Measurements from ENCODE around the gene PDE4A. TPM values are rescaled to one million over a fixed set of nuclear protein-coding genes. Genes with fewer than 3 reads are reported as not detected.

The PDE4A gene
- total and polyA plus RNA-seq, 2 donors (not counting 1 experiment from before 2014, with no cell fraction given), result 3.6 to 4.1 TPM

- H3K4me2 ChIP-seq (ENCODE audit: extremely low read depth, insufficient read depth, low read length), result no peak overlapping the region
- DNase-seq (ENCODE audit: low read depth in 2 of 2), result no peak
- no peaks in the 10 kb centered on the region for H3K79me2 ChIP-seq (ENCODE audit: control insufficient read depth, insufficient read depth, low read length)
- no peak overlapping the region for H3K27ac ChIP-seq (ENCODE audit: insufficient read depth, low read length)
- H3K9ac ChIP-seq (ENCODE audit: insufficient read depth, low read length), result no peak overlapping the region
- H2AFZ ChIP-seq (ENCODE audit: low read length), result no peak overlapping the region
- H3K4me1 ChIP-seq (ENCODE audit: control insufficient read depth, extremely low read depth, insufficient read depth, low read length), result no peaks in the 10 kb centered on the region
- TF ChIP-seq CTCF (conservative IDR thresholded peaks at IDR 0.05 in 1 of 2, IDR thresholded peaks at IDR 0.05 in 1 of 2; ENCODE audit: low read depth in 1 of 2, low read length in 2 of 2) (no peak), EZH2 (IDR thresholded peaks at IDR 0.05; ENCODE audit: low read length, missing control alignments) (no peak)
- no peak overlapping the region for H3K4me3 ChIP-seq (replicated peaks in 1 of 4; ENCODE audit: control extremely low read depth in 1 of 4, insufficient read depth in 1 of 4, low read depth in 3 of 4, low read length in 4 of 4)
- no peaks in the 10 kb centered on the region for H3K27me3 ChIP-seq (ENCODE audit: control insufficient read depth, insufficient read depth, low read length)
- H3K9me3 ChIP-seq (ENCODE audit: control insufficient read depth, insufficient read depth, low read depth, low read length), result no peaks in the 10 kb centered on the region
- no peaks in the 10 kb centered on the region for H4K20me1 ChIP-seq (ENCODE audit: control insufficient read depth, extremely low read depth, insufficient read depth, low read length)
- peaks cover 6% of the 10 kb centered on the region for H3K36me3 ChIP-seq (ENCODE audit: control insufficient read depth, insufficient read depth, low read length)
These were observed 42.2 kb downstream of the PDE4A start for GRCh38 chr19:10462557-10462956.

- no peak overlapping the region for H2AFZ ChIP-seq (ENCODE audit: low read length)
- H3K27me3 ChIP-seq (ENCODE audit: control insufficient read depth, insufficient read depth, low read length), result no peaks in the 10 kb centered on the region
- TF ChIP-seq CTCF (conservative IDR thresholded peaks at IDR 0.05 in 1 of 2, IDR thresholded peaks at IDR 0.05 in 1 of 2; ENCODE audit: low read depth in 1 of 2, low read length in 2 of 2) (no peak), EZH2 (IDR thresholded peaks at IDR 0.05; ENCODE audit: low read length, missing control alignments) (no peak)
- H3K9me3 ChIP-seq (ENCODE audit: control insufficient read depth, insufficient read depth, low read depth, low read length), result no peaks in the 10 kb centered on the region
- no peak overlapping the region for H3K27ac ChIP-seq (ENCODE audit: insufficient read depth, low read length)
- no peaks in the 10 kb centered on the region for H3K79me2 ChIP-seq (ENCODE audit: control insufficient read depth, insufficient read depth, low read length)
- H3K4me2 ChIP-seq (ENCODE audit: extremely low read depth, insufficient read depth, low read length), result no peak overlapping the region
- H3K4me1 ChIP-seq (ENCODE audit: control insufficient read depth, extremely low read depth, insufficient read depth, low read length), result no peaks in the 10 kb centered on the region
- H3K9ac ChIP-seq (ENCODE audit: insufficient read depth, low read length), result no peak overlapping the region
- no peaks in the 10 kb centered on the region for H4K20me1 ChIP-seq (ENCODE audit: control insufficient read depth, extremely low read depth, insufficient read depth, low read length)
- H3K36me3 ChIP-seq (ENCODE audit: control insufficient read depth, insufficient read depth, low read length), result peaks cover 6% of the 10 kb centered on the region
- DNase-seq (ENCODE audit: low read depth in 2 of 2), result no peak
- no peak overlapping the region for H3K4me3 ChIP-seq (replicated peaks in 1 of 4; ENCODE audit: control extremely low read depth in 1 of 4, insufficient read depth in 1 of 4, low read depth in 3 of 4, low read length in 4 of 4)
These were observed 44.1 kb downstream of the PDE4A start for GRCh38 chr19:10464456-10464855.

GRCh38 chr19:10467104-10467706 is 46.9 kb downstream of the PDE4A start:
- no peaks in the 10 kb centered on the region for H3K79me2 ChIP-seq (ENCODE audit: control insufficient read depth, insufficient read depth, low read length)
- H4K20me1 ChIP-seq (ENCODE audit: control insufficient read depth, extremely low read depth, insufficient read depth, low read length), result no peaks in the 10 kb centered on the region
- no peak overlapping the region for H2AFZ ChIP-seq (ENCODE audit: low read length)
- H3K4me3 ChIP-seq (replicated peaks in 1 of 4; ENCODE audit: control extremely low read depth in 1 of 4, insufficient read depth in 1 of 4, low read depth in 3 of 4, low read length in 4 of 4), result no peak overlapping the region
- no peak for DNase-seq (ENCODE audit: low read depth in 2 of 2)
- no peaks in the 10 kb centered on the region for H3K9me3 ChIP-seq (ENCODE audit: control insufficient read depth, insufficient read depth, low read depth, low read length)
- no peak overlapping the region for H3K9ac ChIP-seq (ENCODE audit: insufficient read depth, low read length)
- H3K36me3 ChIP-seq (ENCODE audit: control insufficient read depth, insufficient read depth, low read length), result peaks cover 6% of the 10 kb centered on the region
- no peaks in the 10 kb centered on the region for H3K4me1 ChIP-seq (ENCODE audit: control insufficient read depth, extremely low read depth, insufficient read depth, low read length)
- no peak overlapping the region for H3K4me2 ChIP-seq (ENCODE audit: extremely low read depth, insufficient read depth, low read length)
- no peak overlapping the region for H3K27ac ChIP-seq (ENCODE audit: insufficient read depth, low read length)
- no peak for TF ChIP-seq EZH2 (IDR thresholded peaks at IDR 0.05; ENCODE audit: low read length, missing control alignments)
- TF ChIP-seq CTCF (conservative IDR thresholded peaks at IDR 0.05 in 1 of 2, IDR thresholded peaks at IDR 0.05 in 1 of 2; ENCODE audit: low read depth in 1 of 2, low read length in 2 of 2), result no peak
- no peaks in the 10 kb centered on the region for H3K27me3 ChIP-seq (ENCODE audit: control insufficient read depth, insufficient read depth, low read length)

All from fibroblast of lung (primary cell).